Activated naive CD4-positive, alpha-beta T cell treated with anti-CD3 and anti-CD28 coated beads, Interleukin-2, amount 10 ng/mL, durations not matched to agents 7 days and 5 days (primary cell): ENCODE data around the gene FGFRL1.

Experiments
- CTCF ChIA-PET: fragments of 350-600 bp; sonication (Branson Sonifier 250); formaldehyde crosslinking; loops from one replicate; lab custom pipeline; 2021; ENCODE audit warnings: antibody characterized with exemption; lab: Charles Lee
- DNase-seq: peaks from one replicate; pipeline ENCODE4 v3.0.0-alpha.2; 2020
- H3K27ac Mint-ChIP-seq: one replicate; pipeline ENCODE4 v1.8.0; 2021; ENCODE audit warnings: mild to moderate bottlenecking, moderate library complexity, mixed read lengths
- H3K27me3 Mint-ChIP-seq: one replicate; pipeline ENCODE4 v1.8.0; 2021; ENCODE audit warnings: mild to moderate bottlenecking, mixed read lengths
- H3K36me3 Mint-ChIP-seq: one replicate; pipeline ENCODE4 v1.8.0; 2021; ENCODE audit warnings: mixed read lengths
- H3K4me1 Mint-ChIP-seq: one replicate; pipeline ENCODE4 v1.8.0; 2021; ENCODE audit warnings: mixed read lengths
- H3K4me3 Mint-ChIP-seq: one replicate; pipeline ENCODE4 v1.8.0; 2021; ENCODE audit warnings: mild to moderate bottlenecking, moderate library complexity, mixed read lengths
- H3K9me3 Mint-ChIP-seq: one replicate; pipeline ENCODE4 v1.8.0; 2021; ENCODE audit warnings: mixed read lengths

FGFRL1 gene

DNA sequence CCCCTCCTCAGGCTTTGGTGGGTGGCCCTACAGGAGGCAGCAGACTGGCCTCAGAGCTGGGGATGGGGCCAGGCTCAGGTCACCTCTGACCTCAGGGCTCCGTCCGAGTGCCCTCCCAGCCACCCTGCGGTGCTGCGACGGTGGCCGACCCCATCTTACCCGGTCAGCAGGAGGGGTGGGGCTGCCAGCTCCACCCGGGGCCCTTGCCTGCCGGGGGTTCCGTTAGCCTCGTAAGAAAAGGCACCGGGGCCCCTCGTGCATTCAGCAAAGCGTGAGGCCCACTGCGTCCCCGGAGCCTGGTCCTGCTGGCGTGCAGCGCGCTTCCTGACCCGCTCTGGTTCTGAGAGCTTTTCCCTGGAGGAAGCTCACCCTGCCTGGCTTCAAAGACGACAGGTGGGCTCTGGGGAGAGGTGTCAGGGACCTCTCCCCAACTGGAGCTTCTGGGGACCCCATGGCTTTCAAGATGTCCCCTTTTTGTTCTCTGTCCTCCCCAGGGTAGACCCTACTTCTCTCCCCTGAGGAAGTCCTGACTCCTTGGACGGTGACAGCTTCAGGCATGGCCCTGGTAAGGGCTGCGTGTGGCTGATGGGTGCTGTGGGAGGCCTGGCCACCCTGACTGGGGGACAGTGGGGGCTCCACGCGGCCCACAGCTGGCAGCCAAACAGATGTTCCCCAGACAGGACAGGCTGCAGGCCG lies 15.9 kb downstream of the FGFRL1 start:
- Mint-ChIP-seq H3K4me1 (peaks cover 6% of the 10 kb centered on the region), H3K9me3 (peaks cover 1% of the 10 kb centered on the region), H3K4me3 (no peak overlapping the region), H3K27me3 (no peaks in the 10 kb centered on the region), H3K27ac (no peak overlapping the region), H3K36me3 (peaks cover 7% of the 10 kb centered on the region)
- CTCF ChIA-PET, result no interaction called here
- no peak for DNase-seq

DNA sequence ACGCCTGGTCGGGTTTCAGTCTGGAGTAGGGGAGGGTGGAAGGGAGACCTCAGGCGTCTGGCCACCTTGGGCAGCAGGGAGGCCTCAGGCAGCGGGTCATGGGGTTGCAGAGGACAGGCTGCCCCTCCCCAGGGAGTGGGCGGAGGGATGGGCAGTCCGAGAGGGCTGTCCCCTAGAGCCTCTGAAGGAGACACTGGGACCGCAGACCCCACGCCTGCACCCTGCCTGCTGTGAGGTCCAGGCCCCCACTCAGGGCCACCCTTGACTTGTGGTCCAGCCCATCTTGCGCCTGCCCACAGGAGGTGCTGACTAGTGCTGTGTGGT lies 16.5 kb downstream of the FGFRL1 start:
- no peak overlapping the region for H3K27ac Mint-ChIP-seq
- peaks cover 7% of the 10 kb centered on the region for H3K36me3 Mint-ChIP-seq
- no peak for DNase-seq
- peaks cover 6% of the 10 kb centered on the region for H3K4me1 Mint-ChIP-seq
- H3K9me3 Mint-ChIP-seq, result peaks cover 1% of the 10 kb centered on the region
- no peaks in the 10 kb centered on the region for H3K27me3 Mint-ChIP-seq
- CTCF ChIA-PET, result no interaction called here
- no peak overlapping the region for H3K4me3 Mint-ChIP-seq

DNA sequence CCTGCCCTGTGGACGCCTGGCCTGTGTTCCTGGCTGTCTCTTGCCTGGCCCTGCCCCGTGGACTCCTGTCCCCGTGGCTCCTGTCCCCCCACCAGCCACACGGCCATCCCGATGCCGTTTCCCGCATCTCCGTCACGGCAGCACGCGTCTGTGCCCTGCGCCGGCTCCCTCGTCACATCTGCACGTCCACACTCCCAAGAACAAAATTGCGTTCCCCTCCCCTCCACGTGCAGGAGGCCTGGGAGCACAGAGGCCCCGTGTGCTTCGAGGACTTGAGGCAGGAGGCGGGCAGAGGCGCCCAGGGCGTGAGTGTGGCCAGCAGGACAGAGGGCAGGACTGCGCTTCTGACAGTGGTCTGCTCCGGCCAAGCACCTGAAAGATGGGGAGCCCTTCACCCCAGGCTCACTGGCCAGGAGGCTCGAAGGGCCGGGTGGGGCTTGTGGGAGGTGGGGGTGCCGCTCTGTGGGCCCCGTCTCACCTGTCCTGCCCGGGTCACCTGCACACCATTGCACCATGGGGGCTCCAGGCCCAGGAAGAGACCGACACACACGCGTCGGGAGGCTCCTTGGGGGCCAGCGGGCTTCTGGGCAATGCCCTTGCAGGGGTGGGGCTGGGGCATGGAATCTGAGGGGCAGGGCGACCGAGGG lies 17.3 kb downstream of the FGFRL1 start:
- H3K27ac Mint-ChIP-seq, result no peak overlapping the region
- H3K4me1 Mint-ChIP-seq, result peaks cover 6% of the 10 kb centered on the region
- H3K4me3 Mint-ChIP-seq, result no peak overlapping the region
- H3K36me3 Mint-ChIP-seq, result peaks cover 7% of the 10 kb centered on the region
- H3K9me3 Mint-ChIP-seq, result peaks cover 1% of the 10 kb centered on the region
- CTCF ChIA-PET, result no interaction called here
- no peak for DNase-seq
- H3K27me3 Mint-ChIP-seq, result no peaks in the 10 kb centered on the region

DNA sequence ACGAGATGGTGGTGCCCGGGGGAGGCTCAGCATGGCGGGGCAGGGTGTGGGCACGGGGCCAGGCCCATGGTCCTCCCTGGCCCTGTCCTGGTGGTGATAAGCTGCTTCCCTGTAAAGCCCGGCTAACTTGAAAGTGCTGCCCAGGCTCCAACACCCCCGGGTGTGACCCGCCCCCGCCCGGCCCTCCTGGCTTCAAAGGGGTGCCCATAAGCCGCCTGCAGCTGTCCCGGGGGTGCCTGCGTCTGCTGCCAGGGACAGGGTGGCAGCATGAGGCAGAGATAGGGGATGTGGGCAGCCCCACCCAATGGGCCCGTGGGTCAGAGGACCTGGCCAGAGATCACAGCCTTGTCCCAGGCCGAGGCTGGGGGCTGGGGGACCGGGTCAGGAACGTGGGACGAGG lies 18.1 kb downstream of the FGFRL1 start:
- no peaks in the 10 kb centered on the region for H3K27me3 Mint-ChIP-seq
- no peak for DNase-seq
- H3K9me3 Mint-ChIP-seq, result peaks cover 1% of the 10 kb centered on the region
- no peak overlapping the region for H3K4me3 Mint-ChIP-seq
- H3K36me3 Mint-ChIP-seq, result peaks cover 7% of the 10 kb centered on the region
- H3K4me1 Mint-ChIP-seq, result peaks cover 6% of the 10 kb centered on the region
- no peak overlapping the region for H3K27ac Mint-ChIP-seq
- CTCF ChIA-PET, result no interaction called here

DNA sequence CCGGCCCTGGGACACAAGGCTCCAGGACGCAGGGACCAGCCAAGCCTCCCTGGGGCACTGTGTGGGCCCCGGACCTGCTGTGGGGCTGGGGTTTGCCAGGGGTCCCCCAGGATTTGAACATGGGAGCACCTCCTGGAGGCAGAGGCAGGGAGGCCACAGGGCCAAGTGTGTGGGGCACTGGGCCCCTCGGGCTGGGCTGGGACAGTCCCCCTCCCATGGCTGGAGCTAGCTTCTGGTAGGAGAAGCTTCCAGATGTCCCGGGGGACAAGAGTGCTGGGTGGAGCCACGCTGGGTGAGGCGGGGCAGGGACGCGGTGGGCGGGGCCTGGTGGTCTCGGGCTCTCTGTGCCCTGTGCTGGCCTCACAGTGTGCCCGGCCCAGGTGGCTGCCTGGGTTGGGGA lies 18.6 kb downstream of the FGFRL1 start:
- DNase-seq, result no peak
- H3K27ac Mint-ChIP-seq, result no peak overlapping the region
- H3K27me3 Mint-ChIP-seq, result no peaks in the 10 kb centered on the region
- H3K9me3 Mint-ChIP-seq, result peaks cover 1% of the 10 kb centered on the region
- CTCF ChIA-PET, result no interaction called here
- no peak overlapping the region for H3K4me3 Mint-ChIP-seq
- peaks cover 6% of the 10 kb centered on the region for H3K36me3 Mint-ChIP-seq
- H3K4me1 Mint-ChIP-seq, result peaks cover 6% of the 10 kb centered on the region

DNA sequence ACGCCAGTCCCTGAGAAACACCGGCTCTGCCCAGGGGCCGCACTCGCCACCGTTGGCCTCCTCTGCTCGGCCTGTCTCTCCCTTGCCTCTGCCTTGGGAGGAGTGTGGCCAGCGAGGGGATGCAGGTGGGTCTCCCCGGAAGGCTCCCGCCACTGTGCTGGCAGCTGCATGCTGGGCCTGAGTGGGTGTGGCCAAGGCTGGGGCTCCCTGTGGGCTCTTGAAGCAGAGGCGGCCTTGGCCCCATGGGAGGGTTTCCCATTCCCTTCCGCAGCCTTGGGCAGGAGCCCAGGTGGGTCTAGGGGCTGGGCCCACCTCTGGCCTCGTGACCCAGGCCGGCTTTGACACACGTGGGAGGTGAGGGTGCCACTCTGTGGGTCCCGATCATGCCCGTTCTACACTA lies 19.1 kb downstream of the FGFRL1 start:
- Mint-ChIP-seq H3K9me3 (no peaks in the 10 kb centered on the region), H3K4me1 (peaks cover 6% of the 10 kb centered on the region), H3K4me3 (no peak overlapping the region), H3K36me3 (peaks cover under 1% of the 10 kb centered on the region), H3K27me3 (no peaks in the 10 kb centered on the region), H3K27ac (no peak overlapping the region)
- CTCF ChIA-PET, result no interaction called here
- DNase-seq, result no peak

DNA sequence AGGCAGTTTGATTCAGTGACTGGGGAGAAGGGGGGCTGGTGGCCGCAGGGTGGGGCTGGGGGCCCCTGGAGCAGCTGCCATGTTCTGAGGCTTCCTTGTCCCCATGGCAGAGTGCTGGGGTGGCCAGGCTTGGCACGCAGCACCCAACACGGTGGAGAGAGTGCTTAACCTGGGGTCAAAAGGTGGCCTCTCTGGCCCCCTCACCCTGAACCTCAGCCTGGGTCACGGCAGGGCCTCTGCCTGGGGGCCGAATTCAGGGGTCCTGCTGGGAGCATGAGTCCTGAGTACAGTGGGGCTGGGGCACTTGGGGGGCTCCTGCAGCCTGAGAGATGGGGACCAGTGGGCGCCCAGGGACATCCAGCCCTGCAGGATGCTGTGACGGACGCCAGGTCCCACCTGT lies 19.9 kb downstream of the FGFRL1 start:
- Mint-ChIP-seq H3K4me1 (peaks cover 2% of the 10 kb centered on the region), H3K4me3 (no peak overlapping the region), H3K36me3 (no peaks in the 10 kb centered on the region), H3K27me3 (no peaks in the 10 kb centered on the region), H3K27ac (no peak overlapping the region), H3K9me3 (no peaks in the 10 kb centered on the region)
- DNase-seq, result no peak
- CTCF ChIA-PET, result no interaction called here

DNA sequence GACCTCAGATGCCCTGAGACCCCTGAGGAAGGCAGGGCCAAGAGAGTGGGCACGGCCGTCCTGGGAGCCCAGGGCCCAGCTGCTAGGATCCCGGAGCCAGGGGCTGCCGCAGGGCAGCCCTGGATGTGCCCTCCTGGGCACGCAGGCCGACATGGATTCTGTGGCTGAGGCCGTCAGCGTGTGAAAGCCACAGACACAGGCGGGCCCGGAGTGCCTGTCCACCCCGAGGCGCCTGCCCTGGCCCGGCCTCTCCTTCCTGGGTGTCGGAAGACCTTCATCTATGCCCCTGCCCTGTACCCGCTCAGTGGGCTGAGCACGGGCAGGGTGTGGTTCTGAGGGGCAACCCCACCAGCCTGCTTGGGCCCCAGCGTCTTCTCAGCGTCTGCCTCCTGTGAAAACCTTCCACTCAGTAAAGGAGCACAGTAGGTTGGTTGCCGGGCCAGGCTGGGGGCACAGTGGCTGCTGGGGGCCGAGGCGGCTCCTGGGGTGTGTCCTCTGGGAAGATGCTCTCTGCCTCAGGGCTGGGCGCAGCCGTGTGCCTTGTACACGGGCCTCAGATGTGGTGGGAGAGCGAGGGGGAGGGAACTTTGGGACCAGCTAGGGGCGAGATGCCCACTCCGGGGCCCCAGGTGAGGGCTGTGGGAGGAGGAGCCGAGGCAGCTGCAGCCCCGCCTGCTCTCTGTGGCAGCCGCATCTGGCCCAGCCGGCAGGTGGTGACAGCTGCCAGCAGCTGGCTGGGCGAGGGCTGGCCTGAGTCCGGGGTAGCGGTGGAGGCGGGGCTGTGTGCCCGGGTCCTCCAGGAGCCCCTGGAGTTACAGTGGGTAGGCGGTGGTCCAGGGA lies 20.8 kb downstream of the FGFRL1 start:
- CTCF ChIA-PET, result no interaction called here
- no peak for DNase-seq
- Mint-ChIP-seq H3K27ac (no peak overlapping the region), H3K4me1 (no peaks in the 10 kb centered on the region), H3K9me3 (no peaks in the 10 kb centered on the region), H3K36me3 (no peaks in the 10 kb centered on the region), H3K27me3 (no peaks in the 10 kb centered on the region), H3K4me3 (no peak overlapping the region)

DNA sequence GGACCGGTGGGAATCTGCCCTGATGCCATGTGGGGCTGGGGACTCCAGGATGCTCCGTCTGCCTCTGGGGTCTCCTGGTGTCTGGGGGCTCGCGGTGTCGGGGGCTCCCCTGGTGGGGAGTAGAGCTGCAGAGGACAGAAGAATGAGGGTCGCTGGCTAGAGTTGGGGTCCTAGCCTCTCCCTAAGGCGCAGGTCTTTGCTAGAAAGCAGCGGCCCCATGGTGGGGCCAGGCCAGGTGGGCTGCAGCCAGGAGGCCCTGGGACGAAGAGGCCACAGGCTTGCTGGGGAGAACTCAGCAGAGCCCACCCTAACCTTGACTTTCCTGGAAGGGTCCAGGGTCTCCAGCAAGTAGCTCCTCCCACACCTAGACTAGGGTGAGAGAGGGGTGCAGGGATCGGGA lies 21.4 kb downstream of the FGFRL1 start:
- Mint-ChIP-seq H3K4me3 (no peak overlapping the region), H3K4me1 (no peaks in the 10 kb centered on the region), H3K27me3 (no peaks in the 10 kb centered on the region), H3K36me3 (no peaks in the 10 kb centered on the region), H3K9me3 (no peaks in the 10 kb centered on the region), H3K27ac (no peak overlapping the region)
- CTCF ChIA-PET, result no interaction called here
- DNase-seq, result no peak

DNA sequence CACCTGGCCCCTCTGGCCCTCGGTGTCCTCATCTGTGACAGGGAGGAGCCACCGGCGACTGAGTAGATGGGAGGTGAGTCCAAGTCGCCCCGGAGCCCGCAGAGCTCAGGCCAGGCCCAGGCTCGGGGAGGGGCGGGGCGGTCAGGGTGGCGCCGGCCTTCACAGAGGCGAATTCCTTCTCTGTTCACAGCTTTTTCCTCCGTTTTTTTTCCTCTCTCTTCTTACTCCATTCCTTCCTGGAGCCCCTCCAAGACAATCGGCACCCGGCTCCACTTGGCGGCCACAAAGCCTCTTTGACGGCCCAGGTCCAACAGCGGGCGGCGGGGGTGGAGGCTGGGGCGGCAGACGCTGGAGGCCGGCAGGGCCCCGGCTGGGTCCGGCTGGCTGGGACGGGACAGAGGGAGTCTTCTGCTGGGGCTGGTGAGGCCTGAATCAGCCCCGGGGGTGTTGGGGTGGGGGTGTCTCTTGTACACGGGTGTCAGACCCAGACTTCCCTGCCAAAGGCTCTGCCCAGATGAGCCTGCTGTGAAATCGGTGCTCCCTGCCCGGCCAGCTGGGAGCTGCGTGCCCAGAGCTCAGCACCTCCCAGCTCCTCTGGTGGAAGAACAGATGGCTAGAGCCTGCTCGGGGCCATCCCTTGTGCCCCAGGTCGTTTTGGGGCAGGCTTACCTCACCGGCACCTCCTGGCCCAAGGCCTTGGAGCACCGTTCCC lies 22.6 kb downstream of the FGFRL1 start:
- H3K4me1 Mint-ChIP-seq, result no peaks in the 10 kb centered on the region
- DNase-seq, result no peak
- no peaks in the 10 kb centered on the region for H3K9me3 Mint-ChIP-seq
- H3K36me3 Mint-ChIP-seq, result no peaks in the 10 kb centered on the region
- H3K27ac Mint-ChIP-seq, result no peak overlapping the region
- CTCF ChIA-PET, result no interaction called here
- H3K27me3 Mint-ChIP-seq, result no peaks in the 10 kb centered on the region
- H3K4me3 Mint-ChIP-seq, result no peak overlapping the region

DNA sequence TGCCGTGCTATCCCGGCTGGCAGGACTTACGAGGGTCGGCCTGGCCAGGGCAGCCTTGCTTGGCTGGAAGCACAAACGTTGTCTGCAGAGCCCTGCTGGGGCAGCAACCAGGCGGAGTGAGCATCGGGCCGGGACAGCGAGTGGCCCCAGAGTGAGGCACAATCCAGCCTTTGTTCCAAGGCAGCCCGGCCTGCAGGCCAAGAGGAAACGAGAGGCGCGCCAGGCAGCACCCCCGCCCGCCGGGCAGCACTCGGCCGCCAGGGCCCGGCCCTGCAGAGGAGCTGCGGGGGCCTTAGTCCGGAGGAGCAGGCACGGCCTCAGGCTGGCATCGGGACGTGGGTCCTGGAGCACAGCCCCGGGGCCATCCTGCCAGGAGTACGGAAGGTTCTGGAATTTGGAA lies 24.1 kb downstream of the FGFRL1 start:
- Mint-ChIP-seq H3K4me1 (no peaks in the 10 kb centered on the region), H3K36me3 (no peaks in the 10 kb centered on the region), H3K27me3 (no peaks in the 10 kb centered on the region), H3K4me3 (no peak overlapping the region), H3K27ac (no peak overlapping the region), H3K9me3 (no peaks in the 10 kb centered on the region)
- CTCF ChIA-PET, result no interaction called here
- DNase-seq, result no peak

DNA sequence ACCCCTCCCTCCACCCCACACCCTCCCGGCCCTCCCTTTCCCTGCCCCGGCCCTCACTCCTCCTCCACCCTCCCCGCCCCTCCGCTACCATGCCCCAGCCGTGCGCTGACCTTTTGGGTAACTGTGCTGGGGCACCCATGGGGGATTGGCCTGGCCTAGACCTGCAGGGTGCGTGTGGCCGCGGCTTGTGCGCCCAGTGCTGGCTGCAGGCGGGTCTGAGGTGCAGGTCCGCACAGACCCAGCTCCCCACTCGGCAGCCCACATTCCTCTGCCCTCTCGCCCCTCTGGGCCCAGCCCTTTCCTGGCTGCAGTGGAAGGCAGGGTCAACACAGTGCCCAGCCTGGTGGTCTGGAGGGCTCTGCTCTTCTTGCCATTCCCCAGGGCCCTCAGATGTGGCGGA lies 24.7 kb downstream of the FGFRL1 start:
- H3K4me3 Mint-ChIP-seq, result no peak overlapping the region
- no peaks in the 10 kb centered on the region for H3K36me3 Mint-ChIP-seq
- H3K27ac Mint-ChIP-seq, result no peak overlapping the region
- no peaks in the 10 kb centered on the region for H3K27me3 Mint-ChIP-seq
- no peaks in the 10 kb centered on the region for H3K9me3 Mint-ChIP-seq
- no peaks in the 10 kb centered on the region for H3K4me1 Mint-ChIP-seq
- CTCF ChIA-PET, result no interaction called here
- no peak for DNase-seq

DNA sequence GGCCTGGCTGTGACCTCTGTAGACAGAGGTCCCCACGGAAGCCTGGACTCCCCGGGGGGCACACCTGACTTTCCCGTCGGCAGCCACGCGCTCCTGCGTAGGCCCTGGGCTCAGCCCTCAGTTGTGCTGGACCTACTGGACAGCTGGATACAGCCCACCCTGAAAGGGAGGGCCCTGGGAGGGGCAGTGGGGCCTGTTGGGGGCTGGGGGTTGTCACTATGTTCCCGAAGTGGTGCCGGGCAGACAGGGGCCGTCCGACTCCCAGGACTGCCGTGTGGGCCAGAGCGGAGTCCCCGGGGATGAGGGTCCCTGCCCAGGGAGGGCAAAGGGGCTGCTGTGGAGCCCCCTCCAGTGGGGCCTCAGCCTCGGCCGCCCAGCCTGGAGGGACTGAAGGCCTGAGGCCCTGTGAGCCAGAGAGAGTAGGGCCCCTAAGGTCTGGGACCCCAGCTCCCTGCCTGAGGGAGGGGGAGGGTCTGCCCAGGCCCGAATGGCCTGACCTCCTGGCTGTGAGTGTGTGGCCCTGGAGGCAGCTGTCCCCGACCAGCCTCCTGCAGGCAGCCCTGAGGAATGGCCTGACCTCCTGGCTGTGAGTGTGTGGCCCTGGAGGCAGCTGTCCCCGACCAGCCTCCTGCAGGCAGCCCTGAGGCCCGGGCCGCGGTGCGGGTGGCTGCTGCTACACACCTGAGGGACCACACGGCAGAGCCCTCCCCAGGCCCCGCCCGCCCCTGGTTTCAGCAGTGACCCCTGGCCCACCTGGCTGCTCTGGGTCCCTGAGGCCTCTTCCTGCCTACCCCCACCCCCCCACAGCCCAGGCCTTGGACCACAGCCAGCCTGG lies 25.8 kb downstream of the FGFRL1 start:
- H3K4me1 Mint-ChIP-seq, result no peaks in the 10 kb centered on the region
- no peak overlapping the region for H3K27ac Mint-ChIP-seq
- CTCF ChIA-PET, result no interaction called here
- DNase-seq, result no peak
- no peaks in the 10 kb centered on the region for H3K27me3 Mint-ChIP-seq
- no peaks in the 10 kb centered on the region for H3K9me3 Mint-ChIP-seq
- no peaks in the 10 kb centered on the region for H3K36me3 Mint-ChIP-seq
- H3K4me3 Mint-ChIP-seq, result no peak overlapping the region
